H9 (cell line): ENCODE measurements around the gene DCBLD1. TPM values are rescaled to one million over a fixed set of nuclear protein-coding genes. Genes with fewer than 3 reads are reported as not detected.

Experiments
- DNase-seq: peaks from one replicate; pipeline ENCODE4 v3.0.0-alpha.2; 2017
- H2AFZ ChIP-seq: one replicate; pipeline ENCODE4 v1.6.1; 2013; ENCODE audit warnings: mild to moderate bottlenecking, low read length, control low read depth, moderate library complexity
- H2AK5ac ChIP-seq: 2 replicates; pipeline ENCODE4 v1.6.1; 2013; ENCODE audit warnings: low read length, control low read depth, mixed read lengths; ENCODE audit not compliant: insufficient read length
- H2BK120ac ChIP-seq: one replicate; pipeline ENCODE4 v1.6.1; 2013; ENCODE audit warnings: low read depth, mild to moderate bottlenecking, low read length, control low read depth, inconsistent platforms; ENCODE audit not compliant: poor library complexity, severe bottlenecking
- H2BK12ac ChIP-seq: 2 replicates; pipeline ENCODE4 v1.6.1; 2013; ENCODE audit warnings: low read length, control low read depth, mixed read lengths, low read depth; ENCODE audit not compliant: insufficient read length
- H2BK15ac ChIP-seq: 2 replicates; pipeline ENCODE4 v1.6.1; 2013; ENCODE audit warnings: low read depth, low read length, control low read depth
- H2BK20ac ChIP-seq: one replicate; pipeline ENCODE4 v1.6.1; 2013; ENCODE audit warnings: low read depth, mild to moderate bottlenecking, low read length, control low read depth, inconsistent platforms; ENCODE audit not compliant: poor library complexity, severe bottlenecking
- H2BK5ac ChIP-seq: 2 replicates; pipeline ENCODE4 v1.6.1; 2013; ENCODE audit warnings: low read length, control low read depth, mixed read lengths; ENCODE audit not compliant: insufficient read length
- H3K14ac ChIP-seq: 2 replicates; pipeline ENCODE4 v1.6.1; 2013; ENCODE audit warnings: low read length, control low read depth; ENCODE audit not compliant: insufficient read depth
- H3K18ac ChIP-seq: 2 replicates; pipeline ENCODE4 v1.6.1; 2013; ENCODE audit warnings: low read depth, mild to moderate bottlenecking, mixed read lengths, low read length, control low read depth; ENCODE audit not compliant: insufficient read length
- H3K23ac ChIP-seq: 2 replicates; pipeline ENCODE4 v1.6.1; 2013; ENCODE audit warnings: low read length, control low read depth, mixed read lengths, low read depth; ENCODE audit not compliant: insufficient read length
- H3K23me2 ChIP-seq: 2 replicates; pipeline ENCODE4 v1.6.1; 2013; ENCODE audit warnings: low read depth, mild to moderate bottlenecking, mixed read lengths, low read length, control low read depth; ENCODE audit not compliant: insufficient read length, poor library complexity, severe bottlenecking
- H3K27ac ChIP-seq: 2 replicates; pipeline ENCODE4 v1.5.1; 2013; ENCODE audit warnings: low read length, control low read depth, mixed read lengths, low read depth; ENCODE audit not compliant: insufficient read length
- H3K27me3 ChIP-seq: 2 replicates; pipeline ENCODE4 v1.6.1; 2013; ENCODE audit warnings: low read length, control low read depth, inconsistent platforms; ENCODE audit not compliant: insufficient read depth
- H3K4ac ChIP-seq: 2 replicates; pipeline ENCODE4 v1.6.1; 2013; ENCODE audit warnings: low read depth, mild to moderate bottlenecking, control low read depth, inconsistent platforms, low read length, moderate library complexity
- H3K4me1 ChIP-seq: 2 replicates; pipeline ENCODE4 v1.6.1; 2013; ENCODE audit warnings: low read length, control low read depth, inconsistent platforms; ENCODE audit not compliant: insufficient read depth
- H3K4me2 ChIP-seq: 2 replicates; pipeline ENCODE4 v1.6.1; 2013; ENCODE audit warnings: low read length, control low read depth, mixed read lengths; ENCODE audit not compliant: insufficient read length, insufficient read depth
- H3K56ac ChIP-seq: 2 replicates; pipeline ENCODE4 v1.6.1; 2013; ENCODE audit warnings: low read depth, mild to moderate bottlenecking, mixed read lengths, low read length, control low read depth; ENCODE audit not compliant: insufficient read length
- H3K79me1 ChIP-seq: 2 replicates; pipeline ENCODE4 v1.6.1; 2013; ENCODE audit warnings: low read depth, mild to moderate bottlenecking, moderate library complexity, low read length, control low read depth, inconsistent platforms; ENCODE audit not compliant: insufficient read depth, poor library complexity, severe bottlenecking
- H3K79me2 ChIP-seq: 2 replicates; pipeline ENCODE4 v1.6.1; 2013; ENCODE audit warnings: low read length, control low read depth, inconsistent platforms; ENCODE audit not compliant: insufficient read depth
- H3K9ac ChIP-seq: 2 replicates; pipeline ENCODE4 v1.6.1; 2013; ENCODE audit warnings: low read length, control low read depth, mixed read lengths; ENCODE audit not compliant: insufficient read length; ENCODE audit errors: extremely low read depth
- H3K9me3 ChIP-seq: one replicate; pipeline ENCODE4 v1.6.1; 2013; ENCODE audit warnings: low read depth, low read length, inconsistent platforms; ENCODE audit not compliant: control insufficient read depth
- H3T11ph ChIP-seq: one replicate; pipeline ENCODE4 v1.6.1; 2013; ENCODE audit warnings: mild to moderate bottlenecking, low read length, control low read depth, inconsistent platforms
- H4K20me1 ChIP-seq: one replicate; pipeline ENCODE4 v1.6.1; 2013; ENCODE audit not compliant: control insufficient read depth, insufficient read length, insufficient read depth
- H4K5ac ChIP-seq: 2 replicates; pipeline ENCODE4 v1.6.1; 2013; ENCODE audit warnings: low read depth, mild to moderate bottlenecking, mixed read lengths, low read length, control low read depth; ENCODE audit not compliant: insufficient read length
- H4K8ac ChIP-seq: replicated peaks from 2 replicates; pipeline ENCODE4 v1.6.1; 2013; ENCODE audit warnings: low read length, control low read depth, mixed read lengths, low read depth; ENCODE audit not compliant: insufficient read length
- H4K91ac ChIP-seq: 2 replicates; pipeline ENCODE4 v1.6.1; 2013; ENCODE audit warnings: low read depth, mild to moderate bottlenecking, moderate library complexity, mixed read lengths, low read length, control low read depth; ENCODE audit not compliant: insufficient read length
- H3K27ac Mint-ChIP-seq, 3 experiments: 2 replicates in 2 of 3; 3 replicates in 1 of 3; pipeline ENCODE4 v1.8.0; 2020 to 2021; ENCODE audit warnings: mixed read lengths in 3 of 3, mild to moderate bottlenecking in 1 of 3, moderate library complexity in 1 of 3
- H3K27me3 Mint-ChIP-seq: 2 replicates; pipeline ENCODE4 v1.8.0; 2021; ENCODE audit warnings: low read depth, mild to moderate bottlenecking, moderate library complexity, mixed read lengths
- H3K36me3 Mint-ChIP-seq, 3 experiments: 2 replicates in 2 of 3; 3 replicates in 1 of 3; pipeline ENCODE4 v1.8.0; 2020 to 2021; ENCODE audit warnings: low read depth in 3 of 3, mixed read lengths in 3 of 3; ENCODE audit not compliant: insufficient read depth in 1 of 3
- H3K4me1 Mint-ChIP-seq, 2 experiments: 2 replicates each; pipeline ENCODE4 v1.8.0; 2020; ENCODE audit warnings: mixed read lengths in 2 of 2
- H3K4me3 Mint-ChIP-seq, 2 experiments: 2 replicates in 1 of 2; 3 replicates in 1 of 2; pipeline ENCODE4 v1.8.0; 2020 to 2021; ENCODE audit warnings: mild to moderate bottlenecking in 2 of 2, mixed read lengths in 2 of 2, moderate library complexity in 1 of 2
- H3K9me3 Mint-ChIP-seq, 2 experiments: 2 replicates in 1 of 2; 3 replicates in 1 of 2; pipeline ENCODE4 v1.8.0; 2020; ENCODE audit warnings: mild to moderate bottlenecking in 2 of 2, mixed read lengths in 2 of 2, moderate library complexity in 1 of 2
- WGBS: extraction: QIAGEN DNeasy Blood & Tissue Kit; methylation state at CpG from one replicate; pipeline ENCODE4 v1.1.7; 2013; ENCODE audit warnings: missing lambda C conversion rate, low lambda C conversion rate, mixed read lengths; ENCODE audit not compliant: insufficient read length; ENCODE audit errors: extremely low coverage; 5-methylcytosine and 5-hydroxymethylcytosine counted together
- total RNA-seq: library from RNA; stranded (reverse); gene quantifications from 2 replicates; pipeline ENCODE4 v1.2.1, GENCODE V29; 2021
- TF ChIP-seq, protein P1 (sequence below): fragments of 200-600 bp; sonication (generic); conservative IDR thresholded peaks from 3 replicates; pipeline ENCODE4 v1.8.0; 2021; ENCODE audit warnings: antibody characterized with exemption, mild to moderate bottlenecking

The DCBLD1 gene
- total RNA-seq, 1 experiment from 2014 or later = 10.1 TPM

- no peak overlapping the region for H3K23ac ChIP-seq
- no peak overlapping the region for H2BK20ac ChIP-seq
- Mint-ChIP-seq H3K36me3 (peaks cover 5 to 21% (median 14%) of the 10 kb centered on the region in 3 experiments; a peak in 6 of 7 replicates), H3K27me3 (no peaks in the 10 kb centered on the region), H3K27ac (no peak overlapping the region), H3K4me1 (peaks cover 2 to 8% of the 10 kb centered on the region in 2 experiments; a peak in 1 of 4 replicates), H3K9me3 (no peaks in the 10 kb centered on the region), H3K4me3 (no peak overlapping the region)
- H3T11ph ChIP-seq = no peak overlapping the region
- H3K9me3 ChIP-seq = no peaks in the 10 kb centered on the region
- H3K27ac ChIP-seq = no peak overlapping the region
- H3K9ac ChIP-seq = no peak overlapping the region
- no peak for DNase-seq
- H2BK15ac ChIP-seq = no peak overlapping the region
- no peak overlapping the region for H3K4me2 ChIP-seq
- TF ChIP-seq, protein P1, sequence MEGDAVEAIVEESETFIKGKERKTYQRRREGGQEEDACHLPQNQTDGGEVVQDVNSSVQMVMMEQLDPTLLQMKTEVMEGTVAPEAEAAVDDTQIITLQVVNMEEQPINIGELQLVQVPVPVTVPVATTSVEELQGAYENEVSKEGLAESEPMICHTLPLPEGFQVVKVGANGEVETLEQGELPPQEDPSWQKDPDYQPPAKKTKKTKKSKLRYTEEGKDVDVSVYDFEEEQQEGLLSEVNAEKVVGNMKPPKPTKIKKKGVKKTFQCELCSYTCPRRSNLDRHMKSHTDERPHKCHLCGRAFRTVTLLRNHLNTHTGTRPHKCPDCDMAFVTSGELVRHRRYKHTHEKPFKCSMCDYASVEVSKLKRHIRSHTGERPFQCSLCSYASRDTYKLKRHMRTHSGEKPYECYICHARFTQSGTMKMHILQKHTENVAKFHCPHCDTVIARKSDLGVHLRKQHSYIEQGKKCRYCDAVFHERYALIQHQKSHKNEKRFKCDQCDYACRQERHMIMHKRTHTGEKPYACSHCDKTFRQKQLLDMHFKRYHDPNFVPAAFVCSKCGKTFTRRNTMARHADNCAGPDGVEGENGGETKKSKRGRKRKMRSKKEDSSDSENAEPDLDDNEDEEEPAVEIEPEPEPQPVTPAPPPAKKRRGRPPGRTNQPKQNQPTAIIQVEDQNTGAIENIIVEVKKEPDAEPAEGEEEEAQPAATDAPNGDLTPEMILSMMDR = no peak
- no peak overlapping the region for H4K8ac ChIP-seq
- H2BK12ac ChIP-seq = no peak overlapping the region
- H4K20me1 ChIP-seq = no peaks in the 10 kb centered on the region
- H3K4me1 ChIP-seq = no peaks in the 10 kb centered on the region
- H3K27me3 ChIP-seq = no peaks in the 10 kb centered on the region
- H2BK120ac ChIP-seq = no peak overlapping the region
- H3K79me1 ChIP-seq = no peaks in the 10 kb centered on the region
- no peak overlapping the region for H3K56ac ChIP-seq
- H4K5ac ChIP-seq = no peak overlapping the region
- H4K91ac ChIP-seq = no peak overlapping the region
- no peaks in the 10 kb centered on the region for H3K23me2 ChIP-seq
- no peak overlapping the region for H3K18ac ChIP-seq
- H3K4ac ChIP-seq = no peak overlapping the region
- no peak overlapping the region for H3K14ac ChIP-seq
- no peak overlapping the region for H2BK5ac ChIP-seq
- H3K79me2 ChIP-seq = no peaks in the 10 kb centered on the region
- WGBS = no CpG with 5 or more reads among the region's 4 CpGs
- no peak overlapping the region for H2AFZ ChIP-seq
- H2AK5ac ChIP-seq = no peak overlapping the region
These were observed 91.7 kb downstream of the DCBLD1 start for GRCh38 chr6:117574198-117574597.
